KG1 (cell line): ENCODE results near the gene RUSC2.
"Not testable (repeated sequence)": the region's sequence is repeated elsewhere in the genome, so short reads cannot be mapped to it uniquely, and the experiment has no call there.

Source experiments
- DNase-seq: peaks from one replicate; lab custom pipeline; 2025; lab: John Stamatoyannopoulos, UW

The RUSC2 gene

GRCh38 chr9:35489313-35490154 lies at the start of gene RUSC2:
RUSC2 (plus strand) TSS chr9:35490111; CDS start chr9:35546522, 56,411 bp downstream.
- peak; percentile 73 for DNase-seq

- DNase-seq = no peak
Observed at GRCh38 chr9:35446012-35446411, 43.9 kb upstream of the RUSC2 start.

DNA sequence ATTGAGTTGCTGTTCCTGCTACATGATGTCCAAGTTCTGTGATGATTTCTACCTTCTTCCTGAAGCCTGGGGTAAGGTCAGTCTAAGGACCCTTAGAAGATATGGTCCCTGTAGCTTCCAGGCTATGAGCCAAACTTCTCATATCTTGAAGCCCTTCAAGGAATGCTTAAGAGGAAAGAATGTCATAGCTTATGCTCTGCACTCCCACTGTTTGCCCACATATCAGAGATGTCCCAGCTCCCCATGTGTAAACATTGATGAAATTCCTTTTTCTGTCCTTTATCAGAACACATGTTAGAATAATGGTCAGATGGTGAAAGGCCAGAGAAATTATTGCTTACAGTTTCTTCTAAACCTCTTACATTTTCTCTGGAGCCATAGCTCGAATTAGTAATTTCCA lies 41.4 kb upstream of the RUSC2 start:
- no peak for DNase-seq

GRCh38 chr9:35452481-35452880 lies 37.4 kb upstream of the RUSC2 start:
- DNase-seq = no peak

DNA sequence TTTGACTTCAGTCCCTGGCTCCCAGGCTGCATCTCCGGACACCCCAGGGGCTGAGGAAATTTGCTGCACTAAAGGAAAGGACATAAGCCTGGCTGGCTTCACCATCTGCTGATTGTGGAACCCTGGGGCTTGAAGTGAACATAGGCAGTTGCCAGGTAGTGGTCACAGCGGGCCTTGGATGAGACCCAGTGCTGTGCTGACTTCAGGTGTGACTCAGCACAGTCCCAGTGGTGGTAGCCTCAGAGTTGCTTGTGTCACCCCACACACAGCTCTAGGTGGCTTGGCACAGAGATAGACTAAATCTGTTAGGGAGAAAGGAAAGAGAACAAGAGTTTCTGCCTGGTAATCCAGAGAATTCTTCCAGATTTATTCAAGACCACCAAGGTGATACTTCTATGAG lies 36.1 kb upstream of the RUSC2 start:
- DNase-seq = no peak

DNA sequence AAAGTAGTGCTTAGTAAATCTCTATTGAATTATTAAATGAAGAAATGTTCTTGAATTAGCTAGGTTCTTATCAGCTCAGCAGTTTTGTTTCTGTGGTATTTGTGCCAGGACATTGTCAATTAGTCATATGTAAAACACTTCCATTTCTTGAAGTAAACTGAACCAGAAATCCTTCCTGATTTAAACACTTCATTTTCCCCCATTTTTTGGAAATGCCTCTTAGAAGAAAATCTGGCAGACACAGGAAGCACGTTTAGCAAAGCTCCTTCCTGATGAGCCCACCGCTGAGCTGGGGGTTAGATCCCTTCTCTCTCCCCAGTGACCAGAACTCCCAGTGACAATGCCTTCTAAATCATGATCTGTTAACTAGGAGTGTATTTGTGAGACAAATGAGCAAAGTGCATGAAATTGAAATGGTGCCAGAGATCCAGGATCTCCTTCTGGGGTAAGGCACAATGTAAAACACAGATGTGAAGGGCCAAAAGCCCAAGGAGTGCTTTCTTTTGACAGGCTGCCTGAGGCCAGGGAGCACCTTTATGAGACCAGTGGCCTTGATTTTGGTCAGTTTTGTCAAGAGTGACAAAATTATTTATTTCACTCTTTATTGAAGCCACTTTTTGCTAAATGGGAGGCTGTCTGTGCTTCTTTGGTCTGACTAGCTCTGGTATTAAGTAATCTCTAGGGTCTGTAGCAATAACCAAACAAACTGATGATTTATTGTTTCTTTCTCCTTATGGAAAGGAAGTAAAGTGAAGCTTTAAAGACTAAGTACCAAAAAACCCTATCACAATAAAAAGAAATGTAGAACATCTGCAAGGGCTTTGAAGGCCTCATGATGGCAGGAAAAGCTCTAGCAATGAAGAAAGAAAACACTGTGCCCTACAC lies 25.5 kb upstream of the RUSC2 start:
- no peak for DNase-seq

DNA sequence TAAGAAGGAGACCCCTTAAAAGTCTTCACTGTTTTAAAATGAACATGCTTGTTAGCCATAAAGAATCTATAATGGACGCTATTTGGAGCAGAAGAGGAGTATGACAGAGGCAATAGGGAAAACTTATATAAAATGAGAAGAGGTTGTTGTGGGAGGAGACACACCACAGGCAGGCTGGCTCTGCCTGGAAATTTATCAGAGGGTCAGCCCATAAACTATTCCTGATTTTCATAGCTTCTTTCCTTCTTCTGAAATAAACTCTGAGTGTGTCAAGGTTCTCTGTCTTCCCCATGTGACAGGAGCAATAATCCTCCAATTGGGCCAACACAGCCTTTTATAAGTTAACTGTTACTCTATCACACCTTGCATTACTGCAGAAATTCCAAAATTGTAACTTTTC lies 19.6 kb upstream of the RUSC2 start:
- no peak for DNase-seq

GRCh38 chr9:35470894-35471293 lies 19.0 kb upstream of the RUSC2 start:
- no peak for DNase-seq

GRCh38 chr9:35476596-35476995 lies 13.3 kb upstream of the RUSC2 start:
- DNase-seq = no peak

GRCh38 chr9:35477211-35477855 lies 12.6 kb upstream of the RUSC2 start:
- not testable (repeated sequence) for DNase-seq

GRCh38 chr9:35478871-35479270 lies 11.0 kb upstream of the RUSC2 start:
- DNase-seq = no peak

- DNase-seq = no peak
Observed at GRCh38 chr9:35481347-35481975, 8.4 kb upstream of the RUSC2 start.

DNA sequence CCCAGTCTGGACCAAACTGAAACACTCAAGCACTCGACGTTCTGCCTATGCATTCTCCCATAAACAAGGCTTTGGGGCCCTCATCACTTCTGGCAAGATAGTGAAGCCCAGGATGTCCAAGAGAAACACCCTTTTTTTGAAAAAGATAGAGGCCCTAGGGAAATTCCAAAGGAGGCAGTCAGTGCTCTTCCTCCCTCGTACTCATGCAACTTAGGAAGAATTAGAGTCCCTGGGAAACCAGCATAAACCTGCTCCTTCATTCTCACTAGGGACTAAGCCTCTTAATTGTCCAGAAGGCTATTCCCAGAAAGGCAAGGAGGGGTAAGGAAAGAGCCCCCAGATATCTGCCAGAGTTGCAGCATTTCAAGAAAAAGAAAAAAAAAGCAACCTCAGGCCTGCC lies 7.8 kb upstream of the RUSC2 start:
- DNase-seq = no peak

DNA sequence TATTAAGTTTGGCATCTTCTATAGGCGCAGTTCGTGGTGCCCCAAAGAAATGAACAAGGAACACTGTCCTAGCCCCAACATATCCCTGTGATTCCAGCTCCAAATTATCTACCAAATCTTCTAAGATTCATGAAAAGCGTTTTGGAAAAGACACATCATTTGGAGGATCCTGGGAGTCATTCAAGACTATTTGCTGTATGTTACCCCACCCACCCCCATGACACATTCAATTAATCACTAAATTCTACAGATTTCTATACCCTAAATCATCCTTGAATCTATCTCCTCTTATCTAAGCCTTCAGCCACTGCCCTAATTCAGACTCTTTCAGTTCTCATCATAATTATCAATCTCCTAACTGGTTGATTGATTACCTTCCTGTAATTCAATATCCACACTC lies 5.5 kb upstream of the RUSC2 start:
- no peak for DNase-seq

GRCh38 chr9:35487081-35487480 lies 2.8 kb upstream of the RUSC2 start:
- DNase-seq = no peak

DNA sequence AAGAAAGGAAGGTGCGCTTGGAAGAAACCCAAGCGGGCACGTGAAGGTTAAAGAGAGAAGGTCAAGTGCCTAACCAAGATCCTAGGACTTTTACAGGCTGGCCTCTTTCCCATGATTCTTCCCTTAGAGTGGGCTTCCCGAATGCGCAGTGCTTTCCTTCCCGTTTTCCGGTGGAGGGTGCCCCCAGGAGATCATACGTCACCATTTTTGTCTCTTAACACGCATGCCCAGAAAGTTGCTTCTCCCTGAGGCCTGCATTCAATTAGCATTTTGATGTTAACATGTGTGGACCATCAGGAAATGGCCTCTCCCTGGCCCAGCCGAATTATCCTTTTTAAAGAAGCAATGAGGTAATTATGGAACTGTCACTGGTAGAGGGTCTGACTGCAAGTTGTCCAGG lies 1.9 kb upstream of the RUSC2 start:
- no peak for DNase-seq

DNA sequence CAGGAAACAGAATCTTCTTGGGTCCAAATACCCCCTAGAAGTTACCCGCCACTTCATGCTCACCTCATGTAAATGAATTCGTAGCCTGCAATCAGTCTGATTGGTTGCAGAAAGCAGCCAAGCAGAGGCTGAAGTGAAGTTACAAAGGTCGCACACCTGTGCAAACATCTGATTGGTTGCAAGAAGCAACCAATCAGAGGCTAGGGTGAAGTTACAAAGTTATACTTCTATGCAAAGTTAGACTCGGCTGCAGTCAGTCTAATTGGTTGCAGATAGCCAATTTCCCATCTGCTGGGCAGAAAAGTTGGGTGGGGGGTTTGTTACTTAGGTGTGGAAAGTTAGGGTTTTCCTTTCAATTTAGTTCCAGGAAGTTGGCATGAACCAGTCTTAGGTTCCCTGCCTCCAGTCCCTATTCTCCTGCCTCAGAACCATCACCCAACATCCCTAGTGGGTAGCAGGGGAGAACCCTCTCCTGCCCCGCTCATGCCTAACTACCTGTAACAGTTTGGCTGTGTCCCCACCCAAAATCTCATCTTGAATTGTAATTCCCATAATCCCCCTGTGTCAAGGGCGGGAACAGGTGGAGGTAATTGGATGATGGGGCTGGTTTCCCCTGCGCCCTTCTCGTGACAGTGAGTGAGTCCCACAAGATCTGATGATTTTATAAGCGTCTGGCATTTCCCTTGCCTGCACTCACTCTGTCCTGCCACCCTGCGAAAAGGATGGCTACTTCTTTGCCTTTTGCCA lies 1.2 kb upstream of the RUSC2 start:
- no peak for DNase-seq

GRCh38 chr9:35490155-35490909 lies 421 bp downstream of the RUSC2 start:
- DNase-seq = no peak

GRCh38 chr9:35490910-35491465 lies 1.1 kb downstream of the RUSC2 start:
- no peak for DNase-seq

- DNase-seq = not testable (repeated sequence)
Observed at GRCh38 chr9:35493119-35493518, 3.2 kb downstream of the RUSC2 start.
